Nephron progenitor cell (in vitro differentiated cells): ENCODE measurements around the gene ZDHHC11.
"Not testable (repeated sequence)": the region's sequence is repeated elsewhere in the genome, so short reads cannot be mapped to it uniquely, and the experiment has no call there.

Source experiments
- DNase-seq: peaks from one replicate; pipeline ENCODE4 v3.0.0; 2021
- H3K27ac Mint-ChIP-seq: 2 replicates; pipeline ENCODE4 v1.8.0; 2021; ENCODE audit warnings: mild to moderate bottlenecking, moderate library complexity, mixed read lengths
- H3K27me3 Mint-ChIP-seq: 2 replicates; pipeline ENCODE4 v1.8.0; 2021; ENCODE audit warnings: mild to moderate bottlenecking, low read depth, mixed read lengths; ENCODE audit not compliant: poor library complexity
- H3K36me3 Mint-ChIP-seq: 2 replicates; pipeline ENCODE4 v1.8.0; 2021; ENCODE audit warnings: low read depth, mixed read lengths
- H3K4me1 Mint-ChIP-seq: 2 replicates; pipeline ENCODE4 v1.8.0; 2021; ENCODE audit warnings: mixed read lengths
- H3K4me3 Mint-ChIP-seq: 2 replicates; pipeline ENCODE4 v1.8.0; 2021; ENCODE audit warnings: mild to moderate bottlenecking, moderate library complexity, mixed read lengths
- H3K9me3 Mint-ChIP-seq: 2 replicates; pipeline ENCODE4 v1.8.0; 2021; ENCODE audit warnings: mild to moderate bottlenecking, moderate library complexity, mixed read lengths
- TF ChIP-seq, protein P1 (sequence below): fragments of 200-600 bp; sonication (generic); IDR thresholded peaks from 2 replicates; pipeline ENCODE4 v1.5.0; 2021; ENCODE audit warnings: antibody characterized with exemption

The ZDHHC11 gene

DNA sequence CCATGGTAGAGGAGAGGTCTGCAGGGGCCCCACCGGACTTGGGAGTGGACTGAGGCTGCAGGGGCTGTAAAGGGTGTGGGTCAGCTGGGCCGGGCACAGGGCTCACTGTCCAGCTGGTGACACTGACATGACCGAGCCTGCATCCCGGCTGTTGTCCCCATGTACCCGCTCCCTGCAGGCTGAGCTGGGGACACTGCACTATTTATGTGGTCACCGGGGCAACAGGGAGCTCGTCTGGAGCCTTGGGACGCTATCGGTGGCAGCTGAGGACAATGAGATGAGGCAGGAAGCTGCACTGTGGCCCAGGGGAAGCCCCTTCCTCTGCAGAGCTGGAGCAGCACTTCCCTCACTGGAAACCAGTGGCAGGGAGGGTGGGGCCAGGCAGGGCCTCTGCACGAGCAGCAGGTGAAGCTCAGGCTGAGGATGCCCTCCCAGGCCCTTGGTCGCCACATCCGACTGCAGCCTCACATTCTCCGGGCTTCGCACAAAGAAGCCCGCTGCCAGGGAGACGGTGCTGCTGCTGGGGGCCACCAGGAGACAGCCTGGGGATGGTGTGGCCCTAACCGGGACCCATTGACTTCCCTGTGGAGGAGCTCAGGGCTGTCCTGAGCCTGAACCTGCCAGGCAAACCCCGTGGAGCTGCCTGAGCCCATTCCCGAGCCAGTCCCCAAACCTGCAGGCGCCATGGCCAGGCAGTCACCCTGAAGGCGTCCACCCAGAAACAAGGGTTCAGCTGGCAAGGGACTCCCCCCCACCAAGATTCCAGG, 92.7 kb downstream of the ZDHHC11 start:
- peaks cover 25% of the 10 kb centered on the region for H3K27me3 Mint-ChIP-seq
- H3K36me3 Mint-ChIP-seq, result no peaks in the 10 kb centered on the region
- DNase-seq, result peak; percentile 59
- H3K27ac Mint-ChIP-seq, result peak overlapping the region; percentile 92
- H3K4me1 Mint-ChIP-seq, result peaks cover 50% of the 10 kb centered on the region
- H3K4me3 Mint-ChIP-seq, result peak overlapping the region; percentile 20
- peaks cover 2% of the 10 kb centered on the region for H3K9me3 Mint-ChIP-seq
- TF ChIP-seq, protein P1, sequence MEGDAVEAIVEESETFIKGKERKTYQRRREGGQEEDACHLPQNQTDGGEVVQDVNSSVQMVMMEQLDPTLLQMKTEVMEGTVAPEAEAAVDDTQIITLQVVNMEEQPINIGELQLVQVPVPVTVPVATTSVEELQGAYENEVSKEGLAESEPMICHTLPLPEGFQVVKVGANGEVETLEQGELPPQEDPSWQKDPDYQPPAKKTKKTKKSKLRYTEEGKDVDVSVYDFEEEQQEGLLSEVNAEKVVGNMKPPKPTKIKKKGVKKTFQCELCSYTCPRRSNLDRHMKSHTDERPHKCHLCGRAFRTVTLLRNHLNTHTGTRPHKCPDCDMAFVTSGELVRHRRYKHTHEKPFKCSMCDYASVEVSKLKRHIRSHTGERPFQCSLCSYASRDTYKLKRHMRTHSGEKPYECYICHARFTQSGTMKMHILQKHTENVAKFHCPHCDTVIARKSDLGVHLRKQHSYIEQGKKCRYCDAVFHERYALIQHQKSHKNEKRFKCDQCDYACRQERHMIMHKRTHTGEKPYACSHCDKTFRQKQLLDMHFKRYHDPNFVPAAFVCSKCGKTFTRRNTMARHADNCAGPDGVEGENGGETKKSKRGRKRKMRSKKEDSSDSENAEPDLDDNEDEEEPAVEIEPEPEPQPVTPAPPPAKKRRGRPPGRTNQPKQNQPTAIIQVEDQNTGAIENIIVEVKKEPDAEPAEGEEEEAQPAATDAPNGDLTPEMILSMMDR, result no peak

DNA sequence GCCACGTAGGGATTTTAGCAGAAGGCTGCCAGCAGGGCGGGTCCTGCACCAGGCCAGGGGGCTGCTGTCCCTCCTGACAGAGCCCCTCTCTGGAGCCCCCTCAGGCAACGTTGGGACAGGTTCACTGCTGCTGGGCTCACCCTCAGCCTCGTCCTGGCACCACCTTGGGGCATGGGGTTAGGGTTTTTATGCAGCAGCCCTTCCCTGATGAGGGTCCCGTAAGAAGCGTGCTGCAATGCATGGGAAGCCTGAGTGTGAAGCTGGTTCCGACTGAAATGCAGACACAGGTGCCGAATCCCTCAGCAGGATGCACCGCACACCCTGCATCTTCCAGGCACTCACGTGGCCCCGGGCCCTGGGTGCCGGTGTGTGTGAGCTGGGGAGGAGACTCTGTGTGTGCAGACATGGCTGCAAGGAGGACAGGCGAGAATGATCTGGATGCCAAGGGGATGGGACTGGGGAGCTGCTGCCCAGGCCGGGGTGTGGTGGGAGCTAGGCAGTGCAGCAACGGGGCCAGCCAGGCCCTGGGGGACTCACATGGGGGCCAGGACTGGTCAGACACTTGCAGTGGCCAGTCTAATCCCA, 93.3 kb downstream of the ZDHHC11 start:
- Mint-ChIP-seq H3K9me3 (no peaks in the 10 kb centered on the region), H3K4me1 (peaks cover 50% of the 10 kb centered on the region), H3K27ac (peak overlapping the region; percentile 96), H3K36me3 (no peaks in the 10 kb centered on the region), H3K4me3 (peak overlapping the region; percentile 25), H3K27me3 (peaks cover 19% of the 10 kb centered on the region)
- no peak for DNase-seq
- TF ChIP-seq, protein P1, result no peak

- Mint-ChIP-seq H3K27ac (peak overlapping the region; percentile 96), H3K9me3 (no peaks in the 10 kb centered on the region), H3K36me3 (no peaks in the 10 kb centered on the region), H3K27me3 (peaks cover 13% of the 10 kb centered on the region), H3K4me1 (peaks cover 50% of the 10 kb centered on the region), H3K4me3 (peak overlapping the region; percentile 25)
- peak; percentile 42 for DNase-seq
- TF ChIP-seq, protein P1, result no peak
These were observed 93.9 kb downstream of the ZDHHC11 start for GRCh38 chr5:756865-757345.

DNA sequence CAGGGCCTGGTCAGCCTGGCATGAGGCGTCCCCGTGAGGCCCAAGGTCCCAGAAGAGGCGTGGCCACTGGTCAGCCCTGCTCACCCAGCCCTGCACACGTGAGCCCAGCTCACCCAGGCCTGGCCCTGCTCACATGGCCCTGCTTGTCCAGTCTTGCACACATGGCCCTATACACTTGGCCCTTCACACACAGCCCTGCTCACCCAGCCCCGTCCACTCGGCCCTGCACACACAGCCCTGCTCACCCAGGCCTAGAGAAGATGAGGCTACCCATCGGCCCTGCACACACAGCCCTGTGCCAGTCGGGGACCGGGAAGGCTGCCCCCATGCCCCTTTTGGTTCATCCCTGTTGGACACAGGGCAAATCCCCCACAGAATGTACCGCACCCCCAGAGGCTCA, 94.6 kb downstream of the ZDHHC11 start:
- Mint-ChIP-seq H3K4me3 (no peak overlapping the region), H3K27ac (peak overlapping the region; percentile 96), H3K36me3 (no peaks in the 10 kb centered on the region), H3K9me3 (no peaks in the 10 kb centered on the region), H3K27me3 (peaks cover 11% of the 10 kb centered on the region), H3K4me1 (peaks cover 50% of the 10 kb centered on the region)
- no peak for DNase-seq
- TF ChIP-seq, protein P1, result no peak

DNA sequence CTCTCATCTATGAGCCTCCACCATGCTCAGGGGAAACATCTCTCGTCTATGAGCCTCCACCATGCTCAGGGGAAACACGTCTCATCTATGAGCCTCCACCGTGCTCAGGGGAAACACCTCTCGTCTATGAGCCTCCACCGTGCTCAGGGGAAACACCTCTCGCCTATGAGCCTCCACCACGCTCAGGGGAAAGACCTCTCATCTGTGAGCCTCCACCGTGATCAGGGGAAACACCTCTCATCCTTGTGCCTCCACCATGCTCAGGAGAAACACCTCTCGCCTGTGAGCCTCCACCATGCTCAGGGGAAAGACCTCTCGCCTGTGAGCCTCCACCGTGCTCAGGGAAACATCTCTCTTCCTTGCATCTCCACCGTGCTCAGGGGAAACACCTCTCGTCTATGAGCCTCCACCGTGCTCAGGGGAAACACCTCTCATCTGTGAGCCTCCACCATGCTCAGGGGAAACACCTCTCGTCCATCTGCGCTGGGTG, 96.6 kb downstream of the ZDHHC11 start:
- H3K4me1 Mint-ChIP-seq, result peaks cover 44% of the 10 kb centered on the region
- H3K27me3 Mint-ChIP-seq, result peaks cover 10% of the 10 kb centered on the region
- DNase-seq, H3K4me3 Mint-ChIP-seq, H3K9me3 Mint-ChIP-seq, H3K27ac Mint-ChIP-seq, H3K36me3 Mint-ChIP-seq: not testable (repeated sequence)

GRCh38 chr5:753567-754142, 97.1 kb downstream of the ZDHHC11 start:
- not testable (repeated sequence) for H3K27ac Mint-ChIP-seq, DNase-seq, H3K9me3 Mint-ChIP-seq, H3K4me3 Mint-ChIP-seq, H3K36me3 Mint-ChIP-seq
- Mint-ChIP-seq H3K27me3 (peaks cover 13% of the 10 kb centered on the region), H3K4me1 (peaks cover 38% of the 10 kb centered on the region)

DNA sequence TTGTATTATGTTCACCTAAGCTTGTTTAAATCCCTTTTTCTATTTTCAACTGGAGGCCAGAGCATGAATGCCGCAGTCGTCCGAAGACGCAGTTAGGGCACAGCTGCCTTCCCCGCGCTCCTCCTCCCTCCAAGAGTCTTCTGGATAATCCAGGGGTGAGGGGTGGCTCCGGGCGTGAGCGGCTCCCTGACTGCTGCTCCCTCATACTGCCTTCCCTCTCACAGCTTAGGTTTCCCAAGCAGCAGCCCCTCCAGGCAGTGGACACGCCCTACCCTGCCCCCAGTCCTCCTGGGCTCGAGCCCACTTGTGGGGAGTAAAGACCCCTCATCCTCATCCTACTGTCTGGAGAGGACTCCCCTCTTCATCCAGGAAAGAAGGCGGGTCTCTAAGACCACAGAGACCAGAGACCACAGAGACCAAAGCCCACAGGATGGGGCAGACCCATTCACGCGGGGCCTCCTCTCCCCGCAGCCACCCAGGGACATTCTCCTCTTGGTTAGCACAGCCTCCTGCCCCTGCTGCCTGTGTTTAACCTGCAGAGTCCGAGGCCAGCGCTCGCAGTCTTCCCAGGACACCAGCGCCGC, 98.2 kb downstream of the ZDHHC11 start:
- Mint-ChIP-seq H3K27me3 (peaks cover 20% of the 10 kb centered on the region), H3K4me1 (peaks cover 28% of the 10 kb centered on the region)
- H3K9me3 Mint-ChIP-seq, H3K4me3 Mint-ChIP-seq, H3K36me3 Mint-ChIP-seq, H3K27ac Mint-ChIP-seq, DNase-seq: not testable (repeated sequence)

DNA sequence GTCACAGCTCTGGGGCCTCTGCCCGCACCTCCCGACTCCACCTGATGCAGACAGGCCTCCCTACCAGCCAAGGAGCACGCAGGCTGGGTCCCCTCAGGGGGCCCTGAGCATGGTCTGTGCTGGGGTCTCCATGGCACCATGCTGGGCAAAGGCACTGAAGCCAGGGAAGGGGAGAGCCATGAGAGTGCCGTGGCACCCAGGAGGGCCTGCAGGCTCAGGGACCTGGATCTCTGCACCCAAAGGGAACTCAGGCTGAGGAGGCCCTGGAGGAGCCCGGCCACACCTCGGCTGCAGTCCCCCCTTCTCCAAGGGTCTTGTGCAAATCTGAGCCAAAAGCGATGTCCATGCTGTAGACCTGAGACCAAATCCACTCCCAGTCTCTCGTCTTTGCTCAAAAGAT, 98.8 kb downstream of the ZDHHC11 start:
- not testable (repeated sequence) for H3K4me3 Mint-ChIP-seq, H3K9me3 Mint-ChIP-seq, H3K36me3 Mint-ChIP-seq, DNase-seq, H3K27ac Mint-ChIP-seq
- peaks cover 20% of the 10 kb centered on the region for H3K27me3 Mint-ChIP-seq
- peaks cover 22% of the 10 kb centered on the region for H3K4me1 Mint-ChIP-seq
